ENCODE results near the gene ADARB2.

ADARB2 gene

GRCh38 chr10:1190791-1191490, 546.4 kb downstream of the ADARB2 start:
- H3K4me3 Mint-ChIP-seq: no peak overlapping the region
- H3K9me3 Mint-ChIP-seq: peaks cover 4% of the 10 kb centered on the region
- no peaks in the 10 kb centered on the region for H3K27me3 Mint-ChIP-seq
- no peak overlapping the region for H3K27ac Mint-ChIP-seq
- ATAC-seq (ENCODE audit: low read depth) (no peak), DNase-seq (ENCODE audit: low spot score in 2 of 2) (no peak)
- H3K4me1 Mint-ChIP-seq: no peaks in the 10 kb centered on the region
- no peaks in the 10 kb centered on the region for H3K36me3 Mint-ChIP-seq

GRCh38 chr10:1190052-1190395, 547.3 kb downstream of the ADARB2 start:
- no peak for ATAC-seq (ENCODE audit: low read depth)
- Mint-ChIP-seq H3K36me3 (no peaks in the 10 kb centered on the region), H3K4me3 (no peak overlapping the region), H3K27ac (no peak overlapping the region), H3K4me1 (no peaks in the 10 kb centered on the region), H3K27me3 (no peaks in the 10 kb centered on the region), H3K9me3 (peaks cover 4% of the 10 kb centered on the region)
- no peak for DNase-seq (ENCODE audit: low spot score in 2 of 2)

GRCh38 chr10:1189166-1190051, 547.9 kb downstream of the ADARB2 start:
- Mint-ChIP-seq H3K36me3 (no peaks in the 10 kb centered on the region), H3K27me3 (no peaks in the 10 kb centered on the region)
- ATAC-seq (ENCODE audit: low read depth): no peak

GRCh38 chr10:1188558-1189135, 548.7 kb downstream of the ADARB2 start:
- DNase-seq (ENCODE audit: low spot score in 2 of 2): no peak
- no peak overlapping the region for H3K4me3 Mint-ChIP-seq
- ATAC-seq (ENCODE audit: low read depth): no peak
- H3K27me3 Mint-ChIP-seq: no peaks in the 10 kb centered on the region
- H3K27ac Mint-ChIP-seq: no peak overlapping the region
- no peaks in the 10 kb centered on the region for H3K36me3 Mint-ChIP-seq
- no peaks in the 10 kb centered on the region for H3K9me3 Mint-ChIP-seq
- no peaks in the 10 kb centered on the region for H3K4me1 Mint-ChIP-seq

More at GRCh38 chr10:1189166-1190051, 547.9 kb downstream of the ADARB2 start:
- Mint-ChIP-seq H3K9me3 (peaks cover under 1% of the 10 kb centered on the region), H3K27ac (no peak overlapping the region), H3K4me1 (no peaks in the 10 kb centered on the region), H3K4me3 (no peak overlapping the region)
- DNase-seq (ENCODE audit: low spot score in 2 of 2): no peak

DNA sequence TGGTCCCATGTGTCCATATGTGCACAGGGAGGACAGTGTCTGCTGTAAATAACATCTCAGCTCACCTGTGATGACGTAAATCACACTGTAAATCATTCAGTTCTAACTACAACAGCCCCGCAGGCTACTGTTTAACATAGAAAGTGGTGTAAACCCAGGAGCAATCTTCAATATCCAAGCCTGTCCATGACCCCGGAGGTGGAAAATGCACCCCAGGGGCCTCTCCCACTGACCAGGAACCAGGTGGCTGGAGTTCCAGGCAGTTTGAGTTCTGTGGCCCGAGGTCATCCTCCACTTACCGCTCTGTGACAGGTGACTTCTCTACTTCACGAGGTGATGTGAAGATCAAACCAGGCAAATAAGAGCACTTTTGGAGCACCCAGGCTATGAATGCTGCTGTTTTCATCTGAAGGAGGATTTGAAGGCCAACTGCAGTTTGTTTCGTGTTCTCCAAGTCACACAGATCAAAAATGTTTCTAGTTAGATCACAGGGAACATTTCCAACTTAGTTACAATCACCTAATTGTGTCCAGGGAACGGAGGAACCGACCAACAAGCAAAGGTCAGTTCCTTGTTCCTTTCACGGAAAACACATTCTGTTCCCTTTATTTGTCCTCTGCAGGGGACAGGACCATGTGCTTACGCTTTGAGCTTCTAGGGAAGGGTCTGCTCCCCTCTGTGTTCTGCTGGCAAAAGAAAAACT, 549.3 kb downstream of the ADARB2 start:
- Mint-ChIP-seq H3K27ac (no peak overlapping the region), H3K36me3 (no peaks in the 10 kb centered on the region), H3K4me1 (no peaks in the 10 kb centered on the region), H3K4me3 (no peak overlapping the region), H3K9me3 (no peaks in the 10 kb centered on the region), H3K27me3 (no peaks in the 10 kb centered on the region)
- ATAC-seq (ENCODE audit: low read depth) (no peak), DNase-seq (ENCODE audit: low spot score in 2 of 2) (no peak)

GRCh38 chr10:1187151-1187854, 550.0 kb downstream of the ADARB2 start:
- DNase-seq (ENCODE audit: low spot score in 2 of 2) (no peak), ATAC-seq (ENCODE audit: low read depth) (no peak)
- H3K9me3 Mint-ChIP-seq: no peaks in the 10 kb centered on the region
- H3K36me3 Mint-ChIP-seq: no peaks in the 10 kb centered on the region
- H3K4me1 Mint-ChIP-seq: no peaks in the 10 kb centered on the region
- H3K4me3 Mint-ChIP-seq: no peak overlapping the region
- H3K27ac Mint-ChIP-seq: no peak overlapping the region
- H3K27me3 Mint-ChIP-seq: no peaks in the 10 kb centered on the region

DNA sequence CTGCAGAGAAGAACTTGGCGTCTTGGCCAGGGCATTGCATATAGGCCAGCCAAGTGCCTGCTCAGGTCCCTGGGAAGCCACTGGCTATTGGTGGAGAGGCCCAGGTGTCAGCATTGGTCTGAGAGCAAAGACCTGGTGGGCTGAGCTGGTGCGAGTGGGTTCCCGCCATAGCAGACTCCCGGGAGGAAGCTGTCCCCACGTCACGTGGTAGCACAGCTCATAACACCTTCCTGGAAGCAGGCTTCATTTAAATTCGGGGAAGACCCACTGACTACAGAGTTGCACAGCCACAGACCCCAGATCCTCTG, 550.7 kb downstream of the ADARB2 start:
- ATAC-seq (ENCODE audit: low read depth) (no peak), DNase-seq (ENCODE audit: low spot score in 2 of 2) (no peak)
- Mint-ChIP-seq H3K36me3 (no peaks in the 10 kb centered on the region), H3K4me3 (no peak overlapping the region), H3K4me1 (no peaks in the 10 kb centered on the region), H3K27ac (no peak overlapping the region), H3K9me3 (no peaks in the 10 kb centered on the region), H3K27me3 (no peaks in the 10 kb centered on the region)

DNA sequence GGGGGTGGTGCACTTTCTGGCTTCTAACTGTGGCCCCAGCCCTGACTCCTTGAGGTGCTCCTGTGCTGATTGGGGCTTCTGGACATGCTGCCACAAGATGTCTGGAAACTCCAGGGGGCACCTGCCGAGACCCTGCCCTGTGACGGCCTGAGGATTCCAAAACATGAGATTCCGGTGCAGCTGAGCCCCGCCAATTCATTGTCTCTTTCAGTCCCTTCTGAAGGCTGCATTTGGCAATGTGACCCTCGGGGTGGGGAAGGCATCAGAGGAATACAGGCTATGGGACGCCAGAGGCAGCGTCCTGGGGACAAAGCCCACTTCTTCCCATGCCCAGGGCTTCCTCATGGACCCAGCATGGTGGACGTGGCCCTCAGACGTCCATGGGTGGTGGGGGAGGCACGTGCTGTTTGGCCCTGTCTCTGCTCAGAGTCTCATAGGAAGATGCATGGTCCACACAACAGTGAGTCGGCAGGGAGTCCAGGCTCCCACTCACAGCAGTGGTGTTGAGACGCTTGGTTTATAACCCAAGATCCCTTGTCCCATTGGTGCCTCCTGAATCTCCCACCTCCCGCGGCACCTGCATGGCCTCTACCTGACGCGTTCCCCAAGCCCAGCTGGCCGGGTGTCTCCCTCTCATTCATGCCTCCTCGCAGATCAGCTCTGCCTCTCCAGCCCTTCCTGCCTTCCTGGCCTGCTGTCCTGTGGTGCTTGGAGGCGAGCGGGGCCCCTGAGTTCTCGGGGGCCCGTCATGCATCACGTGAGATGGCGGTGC, 551.2 kb downstream of the ADARB2 start:
- no peak for DNase-seq (ENCODE audit: low spot score in 2 of 2)
- Mint-ChIP-seq H3K4me3 (no peak overlapping the region), H3K27ac (no peak overlapping the region), H3K27me3 (no peaks in the 10 kb centered on the region), H3K9me3 (no peaks in the 10 kb centered on the region), H3K36me3 (no peaks in the 10 kb centered on the region), H3K4me1 (no peaks in the 10 kb centered on the region)
- ATAC-seq (ENCODE audit: low read depth): no peak

DNA sequence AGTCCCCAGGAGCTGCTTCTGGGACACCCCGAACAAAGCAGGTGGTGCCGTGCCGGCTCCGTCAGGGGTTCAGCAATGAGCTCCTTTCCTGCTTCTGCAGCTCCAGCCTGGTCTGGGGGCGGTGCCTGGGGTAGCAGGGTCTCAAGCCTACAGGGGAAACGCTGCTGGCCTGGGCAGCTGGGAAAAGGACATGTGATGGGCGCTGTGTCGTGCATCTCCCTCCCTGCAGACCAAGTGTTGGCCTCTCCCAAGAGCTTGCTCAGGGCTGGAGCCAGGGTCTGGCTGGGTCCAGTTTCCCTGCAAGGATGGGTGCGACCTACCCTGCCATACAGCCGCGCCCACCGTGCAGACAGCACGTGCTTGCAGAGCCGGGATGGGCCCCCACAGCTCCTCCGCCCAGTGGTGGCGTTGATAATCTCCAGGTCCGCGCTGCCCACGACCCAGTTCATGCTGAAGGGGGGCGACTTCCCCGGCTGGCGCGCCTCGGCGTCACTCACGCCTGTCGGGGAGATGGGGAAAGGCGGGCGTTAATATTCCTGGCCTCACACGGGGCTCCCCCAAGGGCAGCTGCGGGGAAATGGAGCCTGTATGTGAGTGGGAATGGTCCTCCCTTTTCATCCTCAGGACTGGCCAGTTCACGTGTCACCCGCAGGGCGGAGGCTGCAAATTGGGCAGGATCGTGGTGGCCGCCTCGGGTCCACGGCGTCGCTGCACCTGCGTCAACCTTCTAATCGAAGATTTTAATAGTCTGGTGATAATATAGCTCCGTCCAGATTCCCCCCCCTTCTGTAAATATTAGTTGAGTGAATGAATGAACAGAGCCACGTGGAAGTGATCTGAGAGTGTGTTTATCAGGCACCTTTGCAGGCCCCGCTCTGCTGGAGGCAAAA, 552.5 kb downstream of the ADARB2 start:
- Mint-ChIP-seq H3K9me3 (no peaks in the 10 kb centered on the region), H3K36me3 (no peaks in the 10 kb centered on the region), H3K27ac (no peak overlapping the region), H3K4me3 (no peak overlapping the region), H3K27me3 (peaks cover 6% of the 10 kb centered on the region), H3K4me1 (no peaks in the 10 kb centered on the region)
- no peak for DNase-seq (ENCODE audit: low spot score in 2 of 2)
- ATAC-seq (ENCODE audit: low read depth): no peak

GRCh38 chr10:1183701-1184100, 553.6 kb downstream of the ADARB2 start:
- no peak overlapping the region for H3K27ac Mint-ChIP-seq
- peaks cover 8% of the 10 kb centered on the region for H3K27me3 Mint-ChIP-seq
- DNase-seq (ENCODE audit: low spot score in 2 of 2) (no peak), ATAC-seq (ENCODE audit: low read depth) (no peak)
- H3K4me1 Mint-ChIP-seq: no peaks in the 10 kb centered on the region
- H3K9me3 Mint-ChIP-seq: no peaks in the 10 kb centered on the region
- H3K36me3 Mint-ChIP-seq: no peaks in the 10 kb centered on the region
- H3K4me3 Mint-ChIP-seq: no peak overlapping the region

- ATAC-seq (ENCODE audit: low read depth): no peak
- Mint-ChIP-seq H3K4me3 (no peak overlapping the region), H3K4me1 (no peaks in the 10 kb centered on the region), H3K27me3 (peaks cover 9% of the 10 kb centered on the region), H3K9me3 (no peaks in the 10 kb centered on the region), H3K36me3 (no peaks in the 10 kb centered on the region), H3K27ac (no peak overlapping the region)
- DNase-seq (ENCODE audit: low spot score in 2 of 2): no peak
Observed at GRCh38 chr10:1183033-1183396, 554.3 kb downstream of the ADARB2 start.

DNA sequence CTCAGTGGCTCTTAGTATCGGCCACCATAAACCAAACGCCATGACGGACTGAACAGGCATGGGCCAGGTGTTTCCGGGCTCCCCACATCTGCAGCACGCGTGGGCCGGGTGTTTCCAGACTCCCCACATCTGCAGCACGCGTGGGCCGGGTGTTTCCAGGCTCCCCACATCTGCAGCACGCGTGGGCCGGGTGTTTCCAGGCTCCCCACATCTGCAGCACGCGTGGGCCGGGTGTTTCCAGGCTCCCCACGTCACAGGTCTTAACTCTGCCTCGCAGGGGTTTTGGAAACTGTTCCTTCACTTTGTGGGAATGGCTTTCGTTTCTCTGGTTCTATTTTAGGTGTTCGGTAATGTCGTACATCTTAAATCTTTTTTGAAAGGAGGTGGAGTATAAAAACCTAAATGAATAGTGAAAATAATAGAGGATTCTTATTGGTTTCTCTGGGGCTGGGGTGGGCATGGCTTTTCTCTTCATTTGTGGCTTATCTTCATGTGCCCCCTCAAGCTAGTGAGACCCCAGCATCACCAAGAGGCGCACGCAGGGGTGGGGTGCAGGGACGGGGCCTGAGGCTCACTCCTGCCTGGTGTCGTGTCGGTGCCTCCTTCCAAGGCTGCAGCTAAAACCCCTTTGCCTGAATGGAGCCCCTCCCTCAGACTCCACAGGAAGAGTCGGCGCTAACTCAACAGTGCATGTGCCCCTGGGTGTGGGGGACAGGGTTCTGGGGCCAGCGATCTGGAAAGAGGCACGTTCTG, 554.9 kb downstream of the ADARB2 start:
- no peaks in the 10 kb centered on the region for H3K4me1 Mint-ChIP-seq
- ATAC-seq (ENCODE audit: low read depth) (no peak), DNase-seq (ENCODE audit: low spot score in 2 of 2) (no peak)
- no peak overlapping the region for H3K4me3 Mint-ChIP-seq
- peaks cover 11% of the 10 kb centered on the region for H3K27me3 Mint-ChIP-seq
- no peaks in the 10 kb centered on the region for H3K9me3 Mint-ChIP-seq
- H3K27ac Mint-ChIP-seq: no peak overlapping the region
- H3K36me3 Mint-ChIP-seq: no peaks in the 10 kb centered on the region
